ENCODE results near the gene EFTUD2.
"Not testable (repeated sequence)": the region's sequence is repeated elsewhere in the genome, so short reads cannot be mapped to it uniquely, and the experiment has no call there.

The EFTUD2 gene

GRCh38 chr17:44808656-44809388 lies 90.4 kb downstream of the EFTUD2 start:
- H2BK15ac ChIP-seq (replicated peaks; ENCODE audit: low read depth); H3K56ac ChIP-seq (ENCODE audit: low read length); H3K4me1 ChIP-seq (ENCODE audit: control insufficient read depth, low read depth, low read length); H3K18ac ChIP-seq (ENCODE audit: low read length); H3K4me2 ChIP-seq (ENCODE audit: low read length); H4K5ac ChIP-seq (ENCODE audit: low read length); DNase-seq; H4K8ac ChIP-seq (ENCODE audit: low read depth, low read length); H2BK5ac ChIP-seq (ENCODE audit: low read length); H3K36me3 ChIP-seq (ENCODE audit: control insufficient read depth, insufficient read depth, low read length); H3K4ac ChIP-seq (ENCODE audit: low read depth, low read length); H3K23ac ChIP-seq (ENCODE audit: low read length); H3K4me3 ChIP-seq (ENCODE audit: low read length); H2BK120ac ChIP-seq (ENCODE audit: low read depth, low read length); H3K9ac ChIP-seq (ENCODE audit: low read length); H2AK5ac ChIP-seq (ENCODE audit: low read length); H3K27me3 ChIP-seq (ENCODE audit: insufficient read depth, low read length, poor library complexity); H3K27ac ChIP-seq (ENCODE audit: low read depth, low read length): not testable (repeated sequence)
- Histone ChIP-seq H3K79me2 (ENCODE audit: control insufficient read depth, insufficient read depth, low read length) (peaks cover 36% of the 10 kb centered on the region), H3K79me1 (ENCODE audit: low read length) (peaks cover 20% of the 10 kb centered on the region)
- no CpG with 5 or more reads among the region's 9 CpGs for WGBS (ENCODE audit: extremely low coverage, insufficient coverage, low lambda C conversion rate)

- no peaks in the 10 kb centered on the region for H3K4me1 ChIP-seq (ENCODE audit: control insufficient read depth, low read depth, low read length)
- no peak overlapping the region for H3K23ac ChIP-seq (ENCODE audit: low read length)
- no peak for DNase-seq
- H3K4me3 ChIP-seq (ENCODE audit: low read length): no peak overlapping the region
- no peak overlapping the region for H4K8ac ChIP-seq (ENCODE audit: low read depth, low read length)
- no peak overlapping the region for H3K9ac ChIP-seq (ENCODE audit: low read length)
- no peaks in the 10 kb centered on the region for H3K27me3 ChIP-seq (ENCODE audit: insufficient read depth, low read length, poor library complexity)
- H3K18ac ChIP-seq (ENCODE audit: low read length): no peak overlapping the region
- H3K36me3 ChIP-seq (ENCODE audit: control insufficient read depth, insufficient read depth, low read length): peaks cover 10% of the 10 kb centered on the region
- no peak overlapping the region for H4K5ac ChIP-seq (ENCODE audit: low read length)
- peaks cover 18% of the 10 kb centered on the region for H3K79me1 ChIP-seq (ENCODE audit: low read length)
- H3K4me2 ChIP-seq (ENCODE audit: low read length): no peak overlapping the region
- WGBS (ENCODE audit: extremely low coverage, insufficient coverage, low lambda C conversion rate): no CpG with 5 or more reads among the region's 4 CpGs
- no peak overlapping the region for H2BK5ac ChIP-seq (ENCODE audit: low read length)
- no peak overlapping the region for H3K56ac ChIP-seq (ENCODE audit: low read length)
- no peak overlapping the region for H2AK5ac ChIP-seq (ENCODE audit: low read length)
- H2BK15ac ChIP-seq (replicated peaks; ENCODE audit: low read depth): no peak overlapping the region
- no peak overlapping the region for H2BK120ac ChIP-seq (ENCODE audit: low read depth, low read length)
- peaks cover 34% of the 10 kb centered on the region for H3K79me2 ChIP-seq (ENCODE audit: control insufficient read depth, insufficient read depth, low read length)
- H3K27ac ChIP-seq (ENCODE audit: low read depth, low read length): no peak overlapping the region
- H3K4ac ChIP-seq (ENCODE audit: low read depth, low read length): no peak overlapping the region
Observed at GRCh38 chr17:44808156-44808555, 91.1 kb downstream of the EFTUD2 start.

- DNase-seq: no peak
- no peak overlapping the region for H2AK5ac ChIP-seq (ENCODE audit: low read length)
- H4K5ac ChIP-seq (ENCODE audit: low read length): no peak overlapping the region
- H3K79me2 ChIP-seq (ENCODE audit: control insufficient read depth, insufficient read depth, low read length): peaks cover 32% of the 10 kb centered on the region
- H3K18ac ChIP-seq (ENCODE audit: low read length): no peak overlapping the region
- no peak overlapping the region for H3K56ac ChIP-seq (ENCODE audit: low read length)
- H3K79me1 ChIP-seq (ENCODE audit: low read length): peaks cover 18% of the 10 kb centered on the region
- no peak overlapping the region for H2BK15ac ChIP-seq (replicated peaks; ENCODE audit: low read depth)
- no peak overlapping the region for H3K4ac ChIP-seq (ENCODE audit: low read depth, low read length)
- H4K8ac ChIP-seq (ENCODE audit: low read depth, low read length): no peak overlapping the region
- H3K27ac ChIP-seq (ENCODE audit: low read depth, low read length): no peak overlapping the region
- no peak overlapping the region for H3K4me3 ChIP-seq (ENCODE audit: low read length)
- H3K4me2 ChIP-seq (ENCODE audit: low read length): no peak overlapping the region
- H3K4me1 ChIP-seq (ENCODE audit: control insufficient read depth, low read depth, low read length): no peaks in the 10 kb centered on the region
- H3K27me3 ChIP-seq (ENCODE audit: insufficient read depth, low read length, poor library complexity): no peaks in the 10 kb centered on the region
- H2BK120ac ChIP-seq (ENCODE audit: low read depth, low read length): no peak overlapping the region
- WGBS (ENCODE audit: extremely low coverage, insufficient coverage, low lambda C conversion rate): no CpG with 5 or more reads among the region's 3 CpGs
- peaks cover 10% of the 10 kb centered on the region for H3K36me3 ChIP-seq (ENCODE audit: control insufficient read depth, insufficient read depth, low read length)
- H3K9ac ChIP-seq (ENCODE audit: low read length): no peak overlapping the region
- H2BK5ac ChIP-seq (ENCODE audit: low read length): no peak overlapping the region
- no peak overlapping the region for H3K23ac ChIP-seq (ENCODE audit: low read length)
Observed at GRCh38 chr17:44807817-44808155, 91.5 kb downstream of the EFTUD2 start.

- no CpG with 5 or more reads among the region's 4 CpGs for WGBS (ENCODE audit: extremely low coverage, insufficient coverage, low lambda C conversion rate)
- no peak overlapping the region for H4K5ac ChIP-seq (ENCODE audit: low read length)
- no peak overlapping the region for H3K4me3 ChIP-seq (ENCODE audit: low read length)
- H3K27me3 ChIP-seq (ENCODE audit: insufficient read depth, low read length, poor library complexity): no peaks in the 10 kb centered on the region
- no peak overlapping the region for H3K18ac ChIP-seq (ENCODE audit: low read length)
- no peak overlapping the region for H3K9ac ChIP-seq (ENCODE audit: low read length)
- peaks cover 32% of the 10 kb centered on the region for H3K79me2 ChIP-seq (ENCODE audit: control insufficient read depth, insufficient read depth, low read length)
- no peak overlapping the region for H3K4ac ChIP-seq (ENCODE audit: low read depth, low read length)
- H4K8ac ChIP-seq (ENCODE audit: low read depth, low read length): no peak overlapping the region
- no peak overlapping the region for H2AK5ac ChIP-seq (ENCODE audit: low read length)
- H3K36me3 ChIP-seq (ENCODE audit: control insufficient read depth, insufficient read depth, low read length): peaks cover 10% of the 10 kb centered on the region
- no peaks in the 10 kb centered on the region for H3K4me1 ChIP-seq (ENCODE audit: control insufficient read depth, low read depth, low read length)
- no peak overlapping the region for H2BK5ac ChIP-seq (ENCODE audit: low read length)
- H2BK120ac ChIP-seq (ENCODE audit: low read depth, low read length): no peak overlapping the region
- no peak overlapping the region for H3K4me2 ChIP-seq (ENCODE audit: low read length)
- no peak overlapping the region for H3K56ac ChIP-seq (ENCODE audit: low read length)
- H3K27ac ChIP-seq (ENCODE audit: low read depth, low read length): no peak overlapping the region
- no peak for DNase-seq
- no peak overlapping the region for H3K23ac ChIP-seq (ENCODE audit: low read length)
- H3K79me1 ChIP-seq (ENCODE audit: low read length): peaks cover 18% of the 10 kb centered on the region
- H2BK15ac ChIP-seq (replicated peaks; ENCODE audit: low read depth): no peak overlapping the region
Observed at GRCh38 chr17:44807093-44807816, 92.0 kb downstream of the EFTUD2 start.

- Histone ChIP-seq H3K4me2 (ENCODE audit: low read length) (no peak overlapping the region), H3K56ac (ENCODE audit: low read length) (no peak overlapping the region), H3K36me3 (ENCODE audit: control insufficient read depth, insufficient read depth, low read length) (peaks cover 11% of the 10 kb centered on the region), H3K9ac (ENCODE audit: low read length) (no peak overlapping the region), H2AK5ac (ENCODE audit: low read length) (no peak overlapping the region), H4K8ac (ENCODE audit: low read depth, low read length) (no peak overlapping the region), H3K23ac (ENCODE audit: low read length) (no peak overlapping the region), H3K27ac (ENCODE audit: low read depth, low read length) (no peak overlapping the region), H2BK15ac (replicated peaks; ENCODE audit: low read depth) (no peak overlapping the region), H3K18ac (ENCODE audit: low read length) (no peak overlapping the region), H4K5ac (ENCODE audit: low read length) (no peak overlapping the region), H3K79me2 (ENCODE audit: control insufficient read depth, insufficient read depth, low read length) (peaks cover 21% of the 10 kb centered on the region), H2BK5ac (ENCODE audit: low read length) (no peak overlapping the region), H2BK120ac (ENCODE audit: low read depth, low read length) (no peak overlapping the region), H3K4ac (ENCODE audit: low read depth, low read length) (no peak overlapping the region), H3K4me1 (ENCODE audit: control insufficient read depth, low read depth, low read length) (no peaks in the 10 kb centered on the region), H3K79me1 (ENCODE audit: low read length) (peaks cover 21% of the 10 kb centered on the region), H3K4me3 (ENCODE audit: low read length) (no peak overlapping the region), H3K27me3 (ENCODE audit: insufficient read depth, low read length, poor library complexity) (no peaks in the 10 kb centered on the region)
- DNase-seq: no peak
- whole genome bisulfite sequencing (ENCODE audit: extremely low coverage, insufficient coverage, low lambda C conversion rate): no CpG with 5 or more reads among the region's 10 CpGs
Observed at GRCh38 chr17:44804302-44805089, 94.7 kb downstream of the EFTUD2 start.
